Measurements from ENCODE around the gene ANKRD55.

ANKRD55 gene

DNA sequence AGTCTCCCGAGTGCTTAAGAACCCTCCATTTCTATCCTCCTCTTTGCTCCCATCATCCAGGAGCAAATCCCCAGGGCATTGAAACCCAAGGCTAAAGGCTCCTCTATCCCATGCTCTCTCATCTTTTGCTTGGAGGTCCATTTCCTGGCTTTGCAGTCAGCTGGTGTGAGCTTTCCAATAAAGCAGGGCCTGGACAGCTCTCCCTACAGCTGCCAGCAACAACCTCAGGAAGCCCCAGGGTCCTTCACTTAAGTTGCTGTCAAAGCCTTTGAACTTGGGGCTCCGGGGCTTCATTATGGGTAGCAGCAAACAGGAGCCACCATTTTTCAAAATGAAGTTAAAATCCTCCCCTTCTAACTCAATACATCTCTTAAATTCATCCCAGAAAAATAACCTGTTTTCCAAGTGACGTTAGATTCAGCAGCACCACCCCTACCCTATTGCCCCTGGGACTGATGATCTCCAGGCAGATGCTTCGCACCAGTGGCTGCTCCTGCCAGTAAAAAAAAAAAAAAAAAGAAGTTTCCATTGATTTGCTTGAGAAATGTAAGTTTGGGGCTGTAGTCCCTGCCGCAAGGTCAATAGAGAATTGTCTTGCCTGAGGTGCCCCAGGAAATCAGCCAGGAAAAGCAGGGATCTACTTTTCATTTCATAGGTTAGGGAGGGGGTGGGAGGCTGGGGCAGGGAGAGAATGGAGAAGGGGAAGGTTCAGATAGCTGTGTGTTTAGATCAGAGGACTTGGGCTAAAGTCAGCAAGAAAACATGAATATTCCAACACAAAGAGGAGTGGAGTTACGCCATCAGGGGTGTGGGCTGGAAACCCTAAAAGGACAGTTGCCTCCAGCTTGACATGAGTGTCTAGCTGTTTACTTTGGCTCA, 154.6 kb downstream of the ANKRD55 start:
- DNase-seq (ENCODE audit: low read depth): no peak

DNA sequence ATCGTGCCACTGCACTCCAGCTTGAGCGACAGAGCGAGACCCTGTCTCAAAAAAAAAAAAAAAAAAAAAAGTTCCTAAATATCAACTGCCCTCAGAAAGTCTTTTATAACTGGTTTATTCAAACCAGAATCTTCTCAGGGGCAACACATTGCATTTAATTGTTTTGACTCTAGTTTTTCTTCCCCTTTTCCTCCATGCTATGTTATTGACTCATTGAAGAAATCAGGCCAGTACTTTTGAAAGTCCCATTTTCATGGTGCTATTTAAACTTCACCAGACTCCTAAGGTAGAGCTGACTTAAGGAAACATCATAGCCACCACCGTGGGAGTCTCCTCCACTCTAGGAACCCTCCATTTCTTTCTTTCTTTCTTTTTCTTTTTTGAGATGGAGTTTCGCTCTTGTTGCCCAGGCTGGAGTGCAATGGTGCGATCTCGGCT, 155.3 kb downstream of the ANKRD55 start:
- no peak for DNase-seq (ENCODE audit: low read depth)

DNA sequence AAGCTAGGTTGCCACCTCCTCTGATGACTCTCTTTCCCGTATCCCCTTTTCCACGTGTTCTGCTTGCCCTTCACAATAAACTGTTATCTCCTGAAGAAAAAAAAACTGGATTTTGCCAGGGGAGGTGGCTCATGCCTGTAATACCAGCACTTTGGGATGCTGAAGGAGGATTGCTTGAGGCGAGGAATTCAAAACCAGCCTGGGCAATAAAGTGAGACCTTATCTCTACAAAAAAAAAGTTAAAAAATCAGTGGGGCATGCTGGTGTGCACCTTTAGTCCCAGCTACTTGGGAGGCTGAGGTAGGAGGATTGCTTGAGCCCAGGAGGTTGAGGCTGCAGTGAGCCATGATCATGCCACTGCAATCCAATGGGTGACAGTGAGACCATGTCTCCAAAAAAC, 156.6 kb downstream of the ANKRD55 start:
- DNase-seq (ENCODE audit: low read depth): no peak

DNA sequence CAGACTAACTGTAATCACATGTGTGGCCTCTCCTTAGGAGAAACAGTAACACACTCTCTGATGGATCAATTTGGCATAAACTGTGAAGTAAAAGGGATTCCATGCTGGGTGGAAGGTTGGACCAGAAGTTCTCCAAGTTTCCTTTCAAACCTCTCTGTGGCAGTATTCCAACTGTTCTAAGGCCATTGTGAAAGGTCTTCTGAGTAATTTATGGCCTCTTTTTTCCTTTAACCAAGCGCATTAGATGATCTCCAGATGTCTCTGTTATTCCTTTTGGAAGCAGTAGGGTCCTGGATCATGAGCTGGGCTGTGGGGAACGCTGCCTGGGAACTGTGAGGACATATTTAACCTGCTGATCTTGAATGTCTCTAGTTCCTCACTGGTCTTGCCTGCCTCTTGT, 157.8 kb downstream of the ANKRD55 start:
- peak; percentile 59 for DNase-seq (ENCODE audit: low read depth)

DNA sequence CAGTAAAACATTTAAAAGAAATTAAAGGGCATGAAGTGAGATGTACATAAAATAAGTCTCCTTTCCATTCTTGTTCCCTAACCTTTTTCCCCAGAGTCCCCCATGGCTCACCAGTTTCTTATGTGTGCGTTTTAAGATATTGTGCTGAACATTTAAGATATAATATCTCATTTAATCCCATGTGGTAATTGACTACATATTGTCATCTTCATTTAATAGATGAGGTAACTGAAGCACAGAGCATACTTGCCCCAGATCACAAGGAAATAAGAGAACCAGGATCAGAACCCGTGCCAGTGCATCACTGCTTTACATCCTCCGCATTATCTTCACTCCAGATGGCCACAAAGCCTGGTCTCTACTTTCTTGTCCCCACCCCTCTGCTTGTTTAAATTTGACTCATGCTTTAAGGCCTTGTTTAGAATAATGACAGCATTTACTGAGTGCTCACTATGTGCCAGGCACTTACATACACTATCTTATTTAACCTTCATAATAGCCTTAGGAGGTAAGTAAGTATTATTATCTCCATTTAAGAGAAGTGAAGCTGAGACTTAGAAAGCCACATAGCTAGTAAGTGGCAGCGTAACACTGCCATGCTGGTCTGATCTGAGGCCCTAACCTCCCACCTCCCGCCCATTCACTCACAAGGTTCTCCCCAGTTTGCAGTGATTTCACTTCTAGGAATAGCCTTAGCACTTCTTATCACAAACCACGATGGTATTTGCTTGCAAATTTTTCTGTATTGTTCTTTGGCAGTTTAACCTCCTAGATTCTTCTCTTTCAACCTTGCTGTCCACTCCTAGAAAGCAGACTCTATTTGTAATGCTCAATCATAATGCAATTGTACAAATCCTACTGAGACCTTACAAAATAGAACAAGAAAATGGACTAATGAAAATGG, 160.0 kb downstream of the ANKRD55 start:
- DNase-seq (ENCODE audit: low read depth): no peak

DNA sequence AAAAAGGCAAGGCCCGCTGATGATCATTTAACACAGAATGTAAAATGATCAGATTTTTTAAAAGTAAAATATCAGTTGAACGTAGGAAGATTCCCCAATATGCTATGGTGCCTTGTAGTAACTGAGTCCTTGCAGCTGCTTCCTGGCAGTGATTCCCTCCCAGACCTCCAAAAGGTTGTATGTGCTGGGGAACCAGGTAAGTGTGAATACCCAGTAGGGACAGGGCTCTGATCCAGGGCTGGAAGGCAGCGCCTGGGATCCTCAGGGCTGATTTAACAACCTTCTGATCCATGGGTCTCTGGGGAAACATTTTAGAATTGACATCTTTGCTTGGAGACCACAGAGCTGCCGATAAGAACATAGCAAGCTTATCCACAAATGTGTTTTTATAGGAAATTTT, 161.7 kb downstream of the ANKRD55 start:
- no peak for DNase-seq (ENCODE audit: low read depth)

DNA sequence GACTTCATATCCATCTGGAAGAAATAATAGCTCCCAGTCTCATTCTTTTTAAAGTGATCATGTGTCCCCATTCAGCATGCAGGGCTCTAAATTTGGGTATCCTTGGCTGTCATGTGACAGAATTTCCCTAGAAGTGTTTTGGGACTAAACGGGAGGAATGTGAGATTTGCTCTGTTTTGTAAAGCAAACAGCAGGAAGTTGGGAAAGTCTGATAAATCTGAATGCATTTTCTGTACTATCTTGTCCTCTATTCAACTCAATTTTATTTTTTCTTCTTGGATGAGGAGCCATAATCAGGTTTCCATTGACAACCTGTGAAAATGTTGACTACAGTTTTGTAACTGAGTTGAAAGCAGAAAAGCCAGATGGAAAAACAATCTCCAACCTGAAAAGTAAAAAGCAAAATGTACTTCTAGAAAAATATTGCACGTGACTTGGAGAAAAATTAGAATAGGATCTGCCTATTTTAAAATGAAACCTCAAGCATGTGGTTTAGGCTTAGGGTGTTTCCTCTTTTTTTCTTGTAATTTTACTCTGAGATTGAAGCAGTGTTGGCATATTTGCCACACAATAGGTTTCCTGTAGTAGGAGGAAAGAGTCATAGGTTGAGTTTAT, 162.2 kb downstream of the ANKRD55 start:
- no peak for DNase-seq (ENCODE audit: low read depth)

DNA sequence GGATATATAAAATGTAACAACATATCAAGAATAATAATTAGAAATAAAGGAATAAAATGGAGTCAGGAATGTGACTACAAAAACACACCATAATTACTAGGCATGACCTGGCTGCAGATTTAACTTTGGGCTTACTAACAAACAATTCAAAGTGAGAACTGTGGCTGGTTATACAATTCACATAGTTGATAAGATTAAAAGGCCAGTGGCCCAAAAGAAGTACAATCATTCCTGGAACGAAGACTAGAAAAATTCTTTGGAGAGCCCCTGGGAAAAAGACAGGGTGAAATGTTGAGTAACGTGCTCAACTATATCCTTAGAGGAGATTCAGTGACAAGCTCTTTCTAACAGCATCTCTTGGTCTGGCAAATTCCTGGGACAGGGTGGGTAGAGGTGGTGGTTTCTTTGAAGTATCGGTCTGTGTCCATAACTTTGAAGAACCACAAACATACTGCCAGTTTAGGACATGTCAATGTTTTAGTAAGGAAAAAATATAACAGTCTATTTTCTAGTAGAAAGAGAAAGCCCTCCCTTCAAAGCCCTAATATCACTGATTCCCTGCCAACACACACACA, 163.4 kb downstream of the ANKRD55 start:
- DNase-seq (ENCODE audit: low read depth): no peak

DNA sequence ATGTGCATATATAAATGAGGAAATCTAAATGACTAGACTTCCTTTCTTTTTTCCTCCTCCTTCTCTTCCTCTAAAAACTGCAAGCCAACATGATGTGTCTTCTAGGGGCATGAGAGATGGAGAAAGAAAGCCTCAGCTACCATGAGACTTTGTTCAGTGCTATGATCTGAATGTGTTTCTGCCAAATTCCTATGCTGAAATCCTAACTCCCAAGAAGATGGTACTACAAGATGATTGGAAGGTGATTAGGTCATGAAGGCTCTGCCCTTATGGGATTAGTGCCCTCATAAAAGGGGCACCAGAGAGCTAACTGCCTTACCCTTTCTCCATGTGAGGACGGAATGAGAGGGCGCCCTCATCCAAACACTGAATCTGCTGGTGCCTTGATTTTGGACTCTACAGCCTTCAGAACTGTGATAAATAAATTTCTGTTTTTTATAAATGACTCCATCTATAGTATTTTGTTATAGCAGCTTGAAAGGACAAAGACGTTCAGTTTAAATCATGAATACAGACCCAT, 166.1 kb downstream of the ANKRD55 start:
- DNase-seq (ENCODE audit: low read depth): no peak

DNA sequence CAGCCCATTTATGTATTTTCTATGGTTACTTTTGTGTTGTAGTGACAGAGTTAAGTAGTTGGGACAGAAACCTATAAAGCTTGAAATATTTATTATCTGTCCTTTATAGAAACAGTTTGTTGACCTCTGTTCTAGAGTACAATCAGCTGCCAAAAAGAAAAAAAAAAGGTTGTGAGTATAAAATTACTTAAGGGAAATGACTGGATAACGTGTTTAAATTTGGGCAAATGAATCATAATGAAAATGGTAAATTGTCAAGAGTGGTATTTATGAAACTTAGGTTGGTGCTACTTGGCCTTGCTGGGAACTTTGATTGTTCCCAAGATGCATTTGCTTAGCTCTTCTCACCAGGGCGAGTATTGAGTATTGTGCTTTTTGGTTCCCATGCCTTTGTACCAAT, 168.1 kb downstream of the ANKRD55 start:
- DNase-seq (ENCODE audit: low read depth): no peak

DNA sequence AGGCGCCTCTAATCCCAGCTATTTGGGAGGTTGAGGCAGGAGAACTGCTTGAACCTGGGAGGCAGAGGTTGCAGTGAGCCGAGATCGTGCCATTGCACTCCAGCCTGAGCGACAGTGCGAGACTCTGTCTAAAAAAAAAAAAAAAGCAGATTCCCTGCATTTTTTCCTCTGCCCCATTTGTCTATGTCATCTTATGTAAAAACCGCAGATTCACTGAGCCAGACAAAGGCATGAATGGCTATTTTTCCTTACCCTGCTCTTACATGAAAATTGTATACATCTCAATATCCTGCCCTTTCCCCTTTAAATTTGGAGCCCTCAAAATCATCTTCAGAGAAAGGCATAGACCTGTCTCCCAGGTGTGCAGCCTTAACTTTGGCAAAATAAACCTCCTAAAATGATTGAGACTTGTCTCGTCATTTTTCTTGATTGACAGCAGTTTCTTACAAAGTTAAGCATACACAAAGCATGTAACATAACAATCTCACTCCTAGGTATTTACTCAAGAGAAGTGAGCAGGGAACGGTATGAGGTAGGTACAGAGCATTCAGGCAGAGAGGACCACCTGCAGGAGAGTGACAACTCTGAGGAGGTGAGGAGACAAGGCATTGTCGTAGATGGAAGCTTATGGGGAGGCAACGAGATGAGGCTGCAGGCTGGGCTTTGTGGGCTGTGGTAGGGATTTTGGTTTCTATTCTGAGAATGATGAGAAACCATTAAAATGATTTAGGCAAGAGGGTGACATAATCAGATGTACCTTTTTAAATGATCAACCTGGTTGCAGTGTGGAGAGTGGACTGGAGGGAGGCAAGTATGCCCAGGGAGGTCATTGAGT, 172.6 kb downstream of the ANKRD55 start:
- no peak for DNase-seq (ENCODE audit: low read depth)

DNA sequence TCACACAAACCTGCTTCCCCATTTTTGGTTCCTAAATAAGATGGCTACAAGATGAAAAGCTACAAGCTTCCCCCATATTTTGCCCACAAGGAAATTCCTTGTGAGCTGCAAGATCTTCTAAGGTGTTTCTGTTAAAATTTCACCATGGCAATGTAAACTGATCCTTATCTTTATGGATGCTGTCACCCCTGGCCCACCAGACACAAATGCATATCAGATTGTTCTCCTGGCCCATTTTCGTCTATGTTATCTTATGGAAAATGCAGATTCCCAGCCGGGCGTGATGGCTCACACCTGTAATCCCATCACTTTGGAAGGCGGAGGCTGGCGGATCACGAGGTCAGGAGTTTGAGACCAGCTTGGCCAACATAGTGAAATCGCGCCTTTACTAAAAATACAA, 173.3 kb downstream of the ANKRD55 start:
- no peak for DNase-seq (ENCODE audit: low read depth)

DNA sequence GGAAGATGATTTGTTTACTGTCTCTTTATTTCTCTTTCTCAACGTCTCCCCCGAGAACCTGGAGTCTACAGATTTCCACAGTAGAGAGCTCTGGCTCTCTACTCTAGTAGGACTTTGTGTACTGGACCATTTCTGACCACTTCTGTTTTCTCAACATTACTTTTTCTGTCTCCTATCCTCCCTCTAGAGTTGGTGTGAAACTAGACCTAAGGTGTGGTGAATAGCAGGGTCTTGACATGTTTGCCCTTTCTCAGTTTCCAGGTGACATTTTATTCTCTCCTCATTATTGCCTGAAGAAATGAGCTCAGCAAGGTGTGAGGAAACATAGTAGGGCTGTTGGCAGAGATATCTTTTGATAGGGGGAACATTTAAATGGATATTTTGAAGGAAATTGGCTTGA, 176.3 kb downstream of the ANKRD55 start:
- DNase-seq (ENCODE audit: low read depth): no peak

DNA sequence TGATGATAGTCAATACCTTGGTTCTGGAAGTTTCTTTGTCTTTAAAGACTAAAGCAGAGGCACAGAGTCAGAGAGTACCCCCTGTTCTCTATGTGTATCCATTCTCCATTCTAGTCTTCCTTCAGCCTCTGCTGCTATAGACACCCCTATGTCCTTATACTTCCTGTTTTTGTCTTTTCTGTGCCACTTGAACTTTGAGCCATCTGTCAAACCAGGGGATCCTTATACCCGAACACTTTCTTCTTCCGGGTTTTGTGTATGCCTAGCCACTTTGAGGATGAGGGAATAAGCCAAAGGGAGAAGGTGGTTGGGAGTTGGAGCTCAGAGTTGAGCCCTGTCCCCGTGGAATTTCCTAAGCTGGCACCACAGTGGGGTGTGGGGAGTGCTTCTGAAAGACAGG, 177.3 kb downstream of the ANKRD55 start:
- no peak for DNase-seq (ENCODE audit: low read depth)

DNA sequence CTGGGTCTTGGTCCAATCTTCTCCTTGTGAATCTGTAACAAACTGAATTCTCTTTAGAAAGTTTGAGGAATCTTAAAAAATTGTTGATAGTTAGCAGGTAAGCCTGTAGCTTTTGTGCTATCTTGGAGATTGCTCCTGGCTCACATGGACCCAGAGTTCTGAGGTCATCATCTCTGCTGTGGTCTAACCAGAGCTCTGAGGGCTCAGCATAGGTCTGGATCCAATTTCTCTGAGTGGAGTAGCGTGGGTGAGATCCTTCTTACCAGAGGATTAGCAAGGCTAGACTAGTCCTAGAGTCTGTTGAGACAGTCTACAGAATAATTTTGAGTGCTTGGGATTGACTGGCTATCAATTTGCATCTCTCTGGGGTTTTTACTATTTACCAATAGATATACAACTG, 177.8 kb downstream of the ANKRD55 start:
- DNase-seq (ENCODE audit: low read depth): no peak

DNA sequence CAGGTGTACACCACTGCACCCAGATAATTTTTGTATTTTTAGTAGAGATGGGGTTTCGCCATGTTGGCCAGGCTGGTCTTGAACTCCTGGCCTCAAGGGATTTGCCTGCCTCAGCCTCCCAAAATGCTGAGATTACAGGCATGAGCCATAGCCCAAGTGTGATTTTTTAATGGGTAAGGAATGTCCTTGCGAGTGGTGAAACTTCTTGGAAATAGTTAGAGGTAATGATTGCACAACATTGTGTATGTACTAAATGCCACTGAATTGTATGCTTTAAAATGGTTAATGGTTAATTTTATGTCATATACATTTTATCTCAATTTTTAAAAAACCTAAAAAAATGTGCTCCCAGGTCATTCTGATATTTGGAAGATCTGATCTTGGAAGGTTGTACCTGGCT, 178.5 kb downstream of the ANKRD55 start:
- no peak for DNase-seq (ENCODE audit: low read depth)

DNA sequence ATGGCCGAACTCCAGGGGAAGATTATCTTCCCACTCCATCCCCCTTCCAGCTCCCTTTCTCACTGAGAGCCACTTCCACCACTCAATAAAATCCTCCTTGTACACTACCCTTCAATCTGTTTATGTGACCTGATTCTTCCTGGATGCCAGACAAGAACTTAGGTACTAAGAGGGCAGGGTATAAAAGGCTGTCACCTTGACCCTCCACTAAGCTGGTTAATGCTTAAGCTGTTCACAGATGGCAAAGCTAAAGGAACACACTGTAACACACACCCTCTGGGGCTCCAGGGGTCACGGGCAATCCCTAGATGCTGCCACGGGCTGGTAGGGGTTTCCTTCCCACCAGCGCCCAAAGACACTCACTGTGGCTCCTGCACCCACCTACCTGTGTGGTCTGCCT, 179.8 kb downstream of the ANKRD55 start:
- no peak for DNase-seq (ENCODE audit: low read depth)

DNA sequence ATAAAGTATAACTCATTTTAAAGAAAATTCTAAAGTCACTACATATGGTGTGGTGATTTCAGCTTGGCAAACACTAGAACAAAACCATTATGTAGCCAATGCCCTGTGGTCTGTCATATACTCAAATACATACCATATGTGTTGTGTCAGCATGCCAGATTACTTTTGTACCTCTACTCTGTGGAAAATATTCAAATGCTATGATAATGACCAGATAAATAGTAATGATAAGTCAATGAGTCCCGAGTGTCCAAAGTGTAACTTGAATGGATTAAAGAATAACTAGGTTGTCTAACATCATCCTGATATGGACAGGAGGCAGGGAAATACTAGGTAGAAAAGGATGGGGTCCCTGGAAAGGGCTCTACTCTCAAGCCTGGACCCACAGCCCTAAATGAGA, 180.4 kb downstream of the ANKRD55 start:
- no peak for DNase-seq (ENCODE audit: low read depth)

DNA sequence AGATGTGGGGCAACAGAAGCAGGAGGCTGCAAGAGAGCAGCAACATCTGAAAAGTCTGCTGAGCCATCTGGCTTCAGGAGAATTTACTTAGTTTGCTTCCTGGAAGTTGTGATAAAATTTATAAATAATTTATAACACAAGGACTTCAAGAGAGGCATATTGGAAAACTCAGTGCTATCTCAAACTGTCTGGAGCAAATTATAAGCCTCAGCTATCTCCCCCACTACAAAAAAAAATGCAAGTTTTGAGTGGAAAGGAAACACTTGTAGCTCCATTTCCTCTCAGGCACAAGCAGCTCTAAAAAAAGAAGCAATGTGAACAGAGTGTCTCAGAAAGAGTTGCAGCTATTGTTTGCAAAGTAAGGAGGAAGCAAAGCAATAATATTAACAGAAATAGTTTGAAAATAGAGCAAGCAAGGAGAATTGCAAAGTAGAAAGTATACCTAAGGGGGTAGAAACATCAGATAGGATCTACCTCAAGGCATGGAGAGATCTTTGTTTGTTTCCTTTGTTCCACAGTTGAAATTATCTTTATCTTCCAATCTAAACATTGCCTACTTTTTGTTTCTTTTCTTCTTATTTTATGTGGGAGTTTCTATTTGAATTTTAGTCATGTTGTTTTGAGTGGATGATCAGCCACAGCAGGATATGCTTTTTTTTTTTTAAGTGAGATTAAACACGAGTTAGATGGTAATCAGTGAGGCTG, 182.4 kb downstream of the ANKRD55 start:
- no peak for DNase-seq (ENCODE audit: low read depth)

Data from GM04503 (cell line).